AG08395 (cell line): ENCODE data around the gene ARHGAP6.
A peak's percentile ranks its signal among the peaks of the same experiment; 100 is the strongest.

ENCODE experiments used
- DNase-seq: peaks from one replicate; pipeline ENCODE4 v3.0.0; 2012; ENCODE audit warnings: mixed read lengths, low spot score

The ARHGAP6 gene

GRCh38 chrX:11103006-11103405 lies 562.7 kb downstream of the ARHGAP6 start:
- no peak for DNase-seq

GRCh38 chrX:11100281-11101035 lies 565.3 kb downstream of the ARHGAP6 start:
- peak; percentile 60 for DNase-seq

- no peak for DNase-seq
Observed at GRCh38 chrX:11099465-11099864, 566.3 kb downstream of the ARHGAP6 start.

- no peak for DNase-seq
Observed at GRCh38 chrX:11097933-11098332, 567.8 kb downstream of the ARHGAP6 start.

- DNase-seq: no peak
Observed at GRCh38 chrX:11089802-11090201, 575.9 kb downstream of the ARHGAP6 start.
